SU-DHL-6 (cell line): ENCODE data around the gene KRT31.

Experiments used
- CTCF ChIP-seq: fragments of 200-600 bp; sonication (generic); IDR thresholded peaks from one replicate; pipeline ENCODE4 v1.5.1; 2017; ENCODE audit warnings: antibody characterized with exemption, mild to moderate bottlenecking, low read length, moderate library complexity; ENCODE audit not compliant: insufficient read depth, poor library complexity, severe bottlenecking
- EZH2phosphoT487 ChIP-seq: fragments of 200-600 bp; sonication (generic), shearing (Covaris generic); conservative IDR thresholded peaks from 2 replicates; pipeline ENCODE4 v1.6.1; 2018; ENCODE audit warnings: mild to moderate bottlenecking, antibody characterized with exemption, low read length, moderate library complexity, mixed read lengths

- TF ChIP-seq CTCF (no peak), EZH2phosphoT487 (no peak)
These were observed 6.7 kb upstream of the KRT31 start for GRCh38 chr17:41404024-41404671.
